Lower leg skin (tissue), 4 donors: ENCODE measurements around the gene WBP1L. TPM values are rescaled to one million over a fixed set of nuclear protein-coding genes. Genes with fewer than 3 reads are reported as not detected.

Experiments used
- DNase-seq, 2 donors: peaks; one replicate each; pipeline ENCODE4 v3.0.0-alpha.2; 2019; ENCODE audit warnings: low spot score in 2 of 2
- H3K4me3 ChIP-seq: fragments of 200-600 bp; sonication (generic); 2 replicates; pipeline ENCODE4 v1.5.1; 2017; ENCODE audit warnings: mild to moderate bottlenecking, low read depth; ENCODE audit not compliant: poor library complexity, severe bottlenecking
- CTCF ChIP-seq, 3 donors: fragments of 450-650 bp; IDR thresholded peaks; one replicate each; pipeline ENCODE4 v1.5.1; 2016; ENCODE audit warnings: antibody characterized with exemption in 3 of 3, mild to moderate bottlenecking in 3 of 3, moderate library complexity in 2 of 3
- POLR2A ChIP-seq, 2 donors: fragments of 450-650 bp; IDR thresholded peaks; one replicate each; pipeline ENCODE4 v1.6.1; 2016 to 2017; ENCODE audit warnings: antibody characterized with exemption in 2 of 2, mild to moderate bottlenecking in 1 of 2, moderate library complexity in 1 of 2
- WGBS, 2 donors: methylation state at CpG; one replicate each; pipeline ENCODE4 v1.1.5; 2018; 5-methylcytosine and 5-hydroxymethylcytosine counted together
- intact Hi-C: fragments of 100-400 bp; cut with DNase I; formaldehyde crosslinking; loops from one replicate; pipeline ENCODE4 v1.15.0; 2023; ENCODE audit warnings: low total_unique reads
- total RNA-seq, 4 donors: library from RNA; depleted of rRNA; stranded (reverse); fragments of >200 nt; gene quantifications; one replicate each; pipeline ENCODE4 v1.1.0, GENCODE V29; 2016

Gene WBP1L
- total RNA-seq, 4 donors from 2014 or later = 144 to 171 (median 163) TPM

GRCh38 chr10:102781090-102781920 is 37.6 kb downstream of the WBP1L start:
- intact Hi-C loops = no loop called here
- H3K4me3 ChIP-seq = no peak overlapping the region
- no peak for DNase-seq
- 43 to 44% methylated on average over 8 of the region's 8 CpGs for WGBS, 2 donors
- TF ChIP-seq CTCF (IDR thresholded peaks at IDR 0.05) = no peak
- no peak for TF ChIP-seq POLR2A (IDR thresholded peaks at IDR 0.05)

- 65 to 70% methylated on average over 6 of the region's 6 CpGs for whole genome bisulfite sequencing, 2 donors
- TF ChIP-seq POLR2A (IDR thresholded peaks at IDR 0.05) = no peak
- TF ChIP-seq CTCF (IDR thresholded peaks at IDR 0.05) = no peak
- no peak overlapping the region for H3K4me3 ChIP-seq
Observed at GRCh38 chr10:102781921-102782557, 38.3 kb downstream of the WBP1L start.

GRCh38 chr10:102782673-102783551 is 39.2 kb downstream of the WBP1L start:
- no peak for TF ChIP-seq POLR2A (IDR thresholded peaks at IDR 0.05)
- TF ChIP-seq CTCF (IDR thresholded peaks at IDR 0.05) = no peak
- 17 to 18% methylated on average over 18 of the region's 18 CpGs for WGBS, 2 donors
- intact Hi-C loops = no loop called here
- no peak overlapping the region for H3K4me3 ChIP-seq
- peak; percentile 76 to 95 for DNase-seq

More at GRCh38 chr10:102781921-102782557, 38.3 kb downstream of the WBP1L start:
- intact Hi-C loops = no loop called here
- DNase-seq = no peak

- DNase-seq = no peak
- no peak for TF ChIP-seq CTCF (IDR thresholded peaks at IDR 0.05)
- TF ChIP-seq POLR2A (IDR thresholded peaks at IDR 0.05) = no peak
- intact Hi-C loops = no loop called here
- no peak overlapping the region for H3K4me3 ChIP-seq
- WGBS, 2 donors = 32 to 39% methylated on average over 1 of the region's 1 CpG
Observed at GRCh38 chr10:102783568-102783967, 39.8 kb downstream of the WBP1L start.

- intact Hi-C loops = no loop called here
- WGBS, 2 donors = 29 to 34% methylated on average over 2 of the region's 2 CpGs
- no peak for TF ChIP-seq POLR2A (IDR thresholded peaks at IDR 0.05)
- TF ChIP-seq CTCF (IDR thresholded peaks at IDR 0.05) = no peak
- H3K4me3 ChIP-seq = no peak overlapping the region
- DNase-seq = no peak
Observed at GRCh38 chr10:102785818-102786217, 42.1 kb downstream of the WBP1L start.
